Stimulated activated CD4-positive, alpha-beta T cell treated with anti-CD3 and anti-CD28 coated beads, Interleukin-2, amount 100 ng/mL, for 24 hours (primary cell): ENCODE results near the gene BTG3.
A peak's percentile ranks its signal among the peaks of the same experiment; 100 is the strongest.

Source experiments
- DNase-seq, 2 donors: peaks; one replicate each; pipeline ENCODE4 v3.0.0-alpha.2; 2020

Gene BTG3, protein sequence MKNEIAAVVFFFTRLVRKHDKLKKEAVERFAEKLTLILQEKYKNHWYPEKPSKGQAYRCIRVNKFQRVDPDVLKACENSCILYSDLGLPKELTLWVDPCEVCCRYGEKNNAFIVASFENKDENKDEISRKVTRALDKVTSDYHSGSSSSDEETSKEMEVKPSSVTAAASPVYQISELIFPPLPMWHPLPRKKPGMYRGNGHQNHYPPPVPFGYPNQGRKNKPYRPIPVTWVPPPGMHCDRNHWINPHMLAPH

DNA sequence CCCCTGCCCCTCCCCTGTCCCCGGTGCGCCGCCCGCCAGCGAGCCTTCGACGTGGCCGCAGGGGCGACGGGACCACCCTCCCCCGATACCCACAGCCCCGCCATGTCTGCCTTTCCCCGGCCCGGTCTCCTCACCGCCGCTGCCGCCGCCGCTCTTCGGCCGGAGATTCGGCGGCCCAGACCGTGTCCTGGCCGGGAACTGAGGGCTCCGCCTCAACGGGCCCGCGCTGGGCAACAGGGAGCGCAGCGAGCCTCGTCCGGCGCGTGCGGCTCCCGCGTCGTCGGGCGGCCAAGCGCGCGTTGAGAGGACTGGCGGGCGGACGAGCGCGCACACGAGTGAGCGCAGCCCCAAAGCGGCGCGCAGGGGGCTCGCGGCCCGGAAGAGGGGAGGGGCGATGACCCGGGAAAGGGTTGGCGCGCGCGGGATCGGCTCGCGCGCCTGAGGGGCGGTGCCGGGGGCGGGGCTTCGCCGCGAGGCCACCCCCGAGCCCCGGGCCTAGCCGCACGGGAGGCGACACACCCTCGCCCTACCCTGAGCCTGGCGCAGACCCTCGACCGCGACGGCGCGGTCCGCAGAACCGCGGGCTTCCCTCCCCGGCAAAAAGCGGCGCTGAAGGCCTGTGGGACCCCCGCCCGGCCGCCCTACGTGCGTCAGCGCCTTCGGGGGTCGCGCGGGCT, at the start of gene BTG3:
BTG3 (minus strand) TSS at position 337 of the 677 bp plus-strand sequence. CDS start 3,757 bp downstream, outside the sequence.
- DNase-seq: peak; percentile 81 to 87

GRCh38 chr21:17660862-17661261, 48.2 kb upstream of the BTG3 start:
- DNase-seq: no peak

DNA sequence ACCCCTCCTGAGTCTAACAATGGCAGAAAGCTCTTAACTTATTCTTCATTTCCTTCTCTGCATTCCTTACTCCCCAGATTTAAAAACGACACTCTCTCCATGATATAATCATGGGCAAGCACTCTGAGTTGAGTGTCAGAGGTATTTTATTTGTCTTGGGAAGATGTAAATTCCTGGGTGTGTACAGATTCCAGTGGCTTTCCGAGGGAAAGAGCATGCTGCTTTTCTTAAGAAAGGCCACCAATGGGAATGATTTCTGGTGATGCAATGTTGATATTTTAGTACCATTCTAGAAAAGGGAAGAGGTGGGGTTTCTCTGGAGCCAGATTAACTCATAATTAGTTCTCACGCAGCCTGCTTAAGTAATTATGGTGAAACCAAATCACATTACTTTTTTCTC, 47.8 kb upstream of the BTG3 start:
- no peak for DNase-seq

DNA sequence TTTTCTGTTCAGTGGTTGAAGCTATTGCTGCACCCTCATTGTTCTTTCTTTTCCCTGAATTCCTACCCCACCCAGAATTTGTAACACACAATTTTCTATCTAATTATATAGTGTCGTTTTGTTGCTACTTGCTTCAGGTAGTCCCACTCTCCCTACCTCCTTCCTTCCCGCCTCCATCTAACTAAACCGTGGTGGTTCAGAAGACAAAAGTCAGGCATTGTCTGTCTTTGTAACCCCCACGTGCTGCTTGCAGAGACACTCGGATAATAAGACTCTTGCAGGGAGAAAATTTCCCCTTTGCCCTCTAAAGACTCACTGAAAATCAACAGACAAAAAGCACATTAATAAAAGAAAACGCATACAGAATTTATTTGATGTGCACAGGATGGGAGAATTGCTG, 46.2 kb upstream of the BTG3 start:
- DNase-seq: no peak

- no peak for DNase-seq
These were observed 38.8 kb upstream of the BTG3 start for GRCh38 chr21:17651526-17651925.

DNA sequence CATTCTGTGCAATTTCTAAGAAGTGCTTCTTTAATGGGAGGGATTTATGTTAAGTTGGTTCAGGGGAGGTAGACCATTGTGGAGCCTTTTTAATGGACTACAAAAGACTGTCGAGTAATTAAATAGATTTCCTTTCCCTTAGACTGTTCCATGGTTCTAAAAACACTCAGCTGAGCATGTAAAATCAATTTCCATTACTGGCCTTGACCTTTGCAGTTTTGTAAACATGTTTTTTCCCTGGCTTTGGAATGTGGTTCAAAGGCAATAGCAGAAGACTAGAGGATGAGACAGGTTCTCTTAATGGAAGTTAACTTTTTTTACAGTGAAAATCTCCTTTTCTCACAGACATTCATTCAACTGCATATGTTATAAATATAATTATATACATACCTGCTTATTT, 37.6 kb upstream of the BTG3 start:
- DNase-seq: no peak

DNA sequence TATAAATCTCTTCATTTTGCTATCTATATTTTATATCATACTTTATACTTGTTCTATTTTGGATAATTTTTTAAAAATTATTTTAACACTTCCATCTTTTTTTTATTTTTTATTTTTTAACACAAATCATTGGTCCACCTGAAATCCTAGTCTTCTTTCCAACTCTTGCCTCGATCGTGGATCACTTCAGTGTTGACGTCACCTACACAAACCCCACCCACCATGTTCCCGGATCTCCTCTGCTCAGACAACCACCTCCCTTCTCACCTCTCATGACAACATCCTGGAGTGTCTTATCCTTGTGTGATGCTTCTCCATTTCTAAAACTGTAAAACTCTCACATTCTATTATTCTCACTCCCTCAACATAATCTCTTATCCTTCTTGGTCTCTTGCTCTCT, 34.1 kb upstream of the BTG3 start:
- DNase-seq: no peak

GRCh38 chr21:17644186-17644585, 31.5 kb upstream of the BTG3 start:
- DNase-seq: no peak

DNA sequence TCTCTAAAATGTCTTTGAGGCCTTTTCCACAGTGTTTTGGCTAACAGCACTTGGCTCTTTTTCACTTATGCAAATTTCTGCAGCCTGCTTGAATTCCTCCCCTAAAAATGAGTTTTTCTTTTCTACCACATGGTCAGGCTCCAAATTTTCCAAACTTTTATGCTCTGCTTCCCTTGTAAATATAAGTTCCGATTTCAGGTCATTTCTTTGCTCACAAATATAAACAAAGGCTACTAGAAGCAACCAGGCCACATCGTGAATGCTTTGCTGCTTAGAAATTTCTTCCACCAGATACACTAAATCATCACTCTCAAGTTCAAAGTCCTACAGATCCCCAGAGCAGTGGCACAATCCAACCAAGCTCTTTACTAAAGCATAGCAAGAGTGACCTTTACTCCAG, 28.1 kb upstream of the BTG3 start:
- no peak for DNase-seq

DNA sequence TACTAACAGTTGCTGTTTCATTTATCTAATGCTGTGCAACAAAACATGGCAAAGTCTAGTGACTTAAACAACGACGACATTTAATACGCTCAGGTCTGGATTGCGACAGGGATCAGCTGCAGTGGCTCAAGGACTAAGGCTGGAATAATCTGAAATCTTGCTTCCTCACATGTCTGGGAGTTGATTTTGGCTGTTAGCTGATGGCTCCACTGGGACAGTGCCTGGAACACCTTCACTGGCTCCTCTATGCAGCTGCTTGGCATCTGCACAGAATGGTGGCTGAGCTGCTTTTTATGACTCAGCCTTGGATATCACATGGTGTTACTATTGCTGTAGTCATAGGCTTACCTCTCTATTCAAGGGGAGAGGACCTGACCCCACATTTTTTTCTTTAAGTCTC, 24.0 kb upstream of the BTG3 start:
- DNase-seq: no peak

- no peak for DNase-seq
These were observed 18.5 kb upstream of the BTG3 start for GRCh38 chr21:17631195-17631594.

DNA sequence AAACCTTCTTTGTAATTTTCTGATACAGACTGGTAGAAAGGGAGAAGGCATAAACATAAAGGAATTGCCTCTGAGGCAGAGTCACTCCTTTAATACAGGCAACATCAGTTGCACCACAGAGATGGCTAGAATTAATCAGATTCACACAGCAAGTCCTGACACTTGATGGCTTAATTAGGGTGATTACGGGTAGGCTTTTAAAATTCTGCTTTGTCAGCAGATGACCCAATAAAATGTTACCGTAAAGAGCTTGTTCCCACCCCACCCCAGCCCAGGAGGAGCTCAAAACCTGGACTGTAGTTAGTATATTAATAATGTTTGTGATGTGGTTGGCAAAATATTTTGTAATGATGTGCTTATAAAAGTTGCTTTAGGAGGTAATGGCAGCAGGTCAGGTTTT, 9.3 kb upstream of the BTG3 start:
- no peak for DNase-seq

GRCh38 chr21:17616831-17617230, 4.1 kb upstream of the BTG3 start:
- DNase-seq: no peak

GRCh38 chr21:17613242-17613676, 558 bp upstream of the BTG3 start:
- DNase-seq: peak; percentile 9 to 20

- DNase-seq: peak; percentile 32 to 33
These were observed 607 bp downstream of the BTG3 start for GRCh38 chr21:17612023-17612564.

- DNase-seq: peak; percentile 81
These were observed 1.2 kb downstream of the BTG3 start for GRCh38 chr21:17611414-17612022.

DNA sequence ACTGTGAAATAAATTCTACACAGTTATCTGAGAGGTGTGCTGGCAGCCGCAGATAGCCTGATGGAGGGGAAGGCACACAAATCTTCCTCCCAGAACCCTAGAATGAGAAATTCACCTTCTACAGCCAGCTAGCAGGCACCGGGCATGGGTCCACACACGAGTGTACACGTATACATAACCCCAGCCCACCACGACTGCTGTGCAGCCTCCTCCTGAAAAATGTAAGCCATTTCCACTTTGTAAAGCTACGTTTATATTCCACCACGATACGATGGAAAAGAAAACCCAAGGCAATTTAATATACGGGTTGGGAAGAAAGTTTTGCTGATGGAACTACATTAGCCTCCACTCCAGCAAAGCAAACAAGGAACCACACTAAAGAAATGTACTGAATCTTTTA, 1.8 kb downstream of the BTG3 start:
- DNase-seq: peak in 1 of 2 donors; percentile 7

DNA sequence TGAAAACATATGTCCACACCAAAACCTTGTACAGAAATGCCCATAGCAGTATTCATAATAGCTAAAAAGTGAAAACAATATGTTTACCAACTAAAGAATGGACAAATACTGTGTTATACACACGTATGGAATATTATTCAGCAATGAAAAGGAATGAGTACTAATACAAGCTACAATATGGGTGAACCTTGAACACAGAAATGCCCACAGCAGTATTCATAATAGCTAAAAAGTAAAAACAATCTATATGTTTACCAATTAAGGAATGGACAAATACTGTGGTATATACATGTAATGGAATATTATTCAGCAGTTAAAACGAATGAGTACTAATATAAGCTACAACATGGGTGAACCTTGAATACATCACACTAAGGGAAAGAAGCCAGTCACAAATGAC, 3.0 kb downstream of the BTG3 start:
- DNase-seq: no peak

GRCh38 chr21:17607684-17608083, 5.0 kb downstream of the BTG3 start:
- DNase-seq: no peak

DNA sequence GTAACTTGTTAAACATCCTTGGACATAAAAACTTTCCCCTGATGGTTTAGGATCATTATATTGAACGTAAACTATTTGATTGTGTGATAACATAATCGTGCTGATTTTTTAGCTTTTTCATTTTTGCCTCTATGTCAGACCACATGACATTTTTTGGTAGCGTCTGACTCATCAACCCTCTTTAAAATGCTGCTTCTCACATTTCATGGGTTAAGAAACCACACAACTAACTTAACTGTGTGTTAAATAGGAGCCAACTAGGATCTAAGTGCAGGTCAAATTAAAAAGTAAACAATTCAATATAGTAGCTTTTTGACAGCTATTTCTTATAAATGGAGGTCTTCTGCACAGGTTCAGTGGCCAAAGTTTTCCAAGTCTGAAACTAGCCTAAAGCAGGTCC, 9.8 kb downstream of the BTG3 start:
- no peak for DNase-seq

DNA sequence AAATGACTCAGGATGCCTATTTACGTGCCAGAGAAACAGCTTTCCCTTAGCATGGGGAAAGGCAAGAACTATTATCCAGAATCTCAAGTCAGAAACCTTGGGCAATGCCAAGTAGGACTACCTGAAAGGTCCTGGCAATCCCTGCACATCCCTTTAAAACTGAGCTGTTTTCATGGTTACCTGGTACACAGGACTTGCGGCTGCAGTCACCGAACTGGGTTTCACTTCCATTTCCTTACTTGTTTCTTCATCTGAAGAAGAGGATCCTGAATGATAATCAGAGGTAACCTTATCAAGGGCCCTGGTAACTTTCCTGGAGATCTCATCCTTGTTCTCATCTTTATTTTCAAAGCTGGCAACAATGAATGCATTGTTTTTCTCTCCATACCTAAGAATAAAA, 14.3 kb downstream of the BTG3 start:
- DNase-seq: no peak

DNA sequence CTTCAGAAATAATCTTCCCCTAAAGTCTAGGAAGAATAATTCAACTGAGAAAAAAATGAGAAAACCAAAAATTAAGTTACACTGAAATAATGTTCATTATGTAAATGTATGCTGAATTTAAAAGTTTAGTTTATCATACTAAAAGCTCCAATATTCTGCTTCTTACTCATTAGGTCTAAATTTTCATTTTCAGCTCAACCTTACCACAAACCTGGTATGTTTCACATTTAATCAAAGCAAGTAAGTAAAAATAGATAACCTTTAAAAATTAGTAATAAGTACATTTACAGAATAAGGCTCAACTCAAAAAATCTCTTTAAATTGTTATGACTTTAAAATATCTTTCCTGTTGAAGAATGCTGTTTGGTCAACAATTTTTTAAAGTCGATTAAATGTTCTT, 15.0 kb downstream of the BTG3 start:
- no peak for DNase-seq

GRCh38 chr21:17590430-17590829, 22.3 kb downstream of the BTG3 start:
- DNase-seq: no peak

- no peak for DNase-seq
These were observed 26.7 kb downstream of the BTG3 start for GRCh38 chr21:17585875-17586450.
